ENCODE data around the gene DRGX.
A peak's percentile ranks its signal among the peaks of the same experiment; 100 is the strongest.

DRGX gene

GRCh38 chr10:49407552-49408137 lies 11.8 kb upstream of the DRGX start:
- peak; percentile 50 for DNase-seq (ENCODE audit: low read depth)

- DNase-seq (ENCODE audit: low read depth): no peak
These were observed 11.3 kb upstream of the DRGX start for GRCh38 chr10:49407151-49407550.

- no peak for DNase-seq (ENCODE audit: low read depth)
These were observed 8.5 kb upstream of the DRGX start for GRCh38 chr10:49404321-49404878.

DNA sequence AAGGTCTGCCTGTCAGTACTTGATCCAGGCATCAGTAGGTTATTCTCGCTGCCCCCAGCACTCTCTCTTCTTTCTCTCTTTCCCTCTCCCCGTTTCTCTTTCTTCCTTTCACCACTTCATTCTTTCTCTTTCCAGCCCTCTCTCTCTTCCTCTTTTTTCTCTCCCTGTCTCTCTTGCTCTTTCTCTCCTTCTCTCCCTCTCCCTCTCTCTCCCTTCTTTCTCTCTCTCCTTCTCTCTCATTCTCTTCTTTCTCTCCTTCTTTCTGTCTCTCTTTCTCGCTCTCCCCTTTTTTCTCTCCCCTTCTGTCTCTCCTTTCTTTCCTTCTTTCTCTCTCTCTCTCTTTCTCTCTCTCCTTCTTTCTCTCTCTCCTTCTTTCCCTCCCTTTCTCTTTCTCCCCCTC lies 7.5 kb upstream of the DRGX start:
- no peak for DNase-seq (ENCODE audit: low read depth)

- no peak for DNase-seq (ENCODE audit: low read depth)
These were observed 4.5 kb upstream of the DRGX start for GRCh38 chr10:49400365-49400764.

GRCh38 chr10:49398986-49399385 lies 3.1 kb upstream of the DRGX start:
- no peak for DNase-seq (ENCODE audit: low read depth)

GRCh38 chr10:49398000-49398861 lies 2.3 kb upstream of the DRGX start:
- peak; percentile 18 for DNase-seq (ENCODE audit: low read depth)

GRCh38 chr10:49397036-49397999 lies 1.4 kb upstream of the DRGX start:
- DNase-seq (ENCODE audit: low read depth): no peak

DNA sequence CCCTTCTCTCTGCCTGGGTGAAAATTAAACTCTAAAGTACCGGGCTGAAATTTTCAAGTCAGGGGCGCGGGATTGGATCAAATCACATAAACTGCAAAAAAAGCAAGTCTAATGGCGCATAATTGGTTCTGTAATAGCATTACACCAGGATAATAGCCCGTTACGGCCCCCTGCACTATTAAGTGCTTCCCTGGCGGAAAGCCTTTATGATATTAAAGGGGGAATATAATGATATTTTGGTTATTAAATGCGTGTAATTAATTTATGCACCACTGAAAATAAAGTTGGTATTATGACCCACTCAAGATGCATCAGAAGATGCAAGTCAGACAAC lies 744 bp upstream of the DRGX start:
- no peak for DNase-seq (ENCODE audit: low read depth)

DNA sequence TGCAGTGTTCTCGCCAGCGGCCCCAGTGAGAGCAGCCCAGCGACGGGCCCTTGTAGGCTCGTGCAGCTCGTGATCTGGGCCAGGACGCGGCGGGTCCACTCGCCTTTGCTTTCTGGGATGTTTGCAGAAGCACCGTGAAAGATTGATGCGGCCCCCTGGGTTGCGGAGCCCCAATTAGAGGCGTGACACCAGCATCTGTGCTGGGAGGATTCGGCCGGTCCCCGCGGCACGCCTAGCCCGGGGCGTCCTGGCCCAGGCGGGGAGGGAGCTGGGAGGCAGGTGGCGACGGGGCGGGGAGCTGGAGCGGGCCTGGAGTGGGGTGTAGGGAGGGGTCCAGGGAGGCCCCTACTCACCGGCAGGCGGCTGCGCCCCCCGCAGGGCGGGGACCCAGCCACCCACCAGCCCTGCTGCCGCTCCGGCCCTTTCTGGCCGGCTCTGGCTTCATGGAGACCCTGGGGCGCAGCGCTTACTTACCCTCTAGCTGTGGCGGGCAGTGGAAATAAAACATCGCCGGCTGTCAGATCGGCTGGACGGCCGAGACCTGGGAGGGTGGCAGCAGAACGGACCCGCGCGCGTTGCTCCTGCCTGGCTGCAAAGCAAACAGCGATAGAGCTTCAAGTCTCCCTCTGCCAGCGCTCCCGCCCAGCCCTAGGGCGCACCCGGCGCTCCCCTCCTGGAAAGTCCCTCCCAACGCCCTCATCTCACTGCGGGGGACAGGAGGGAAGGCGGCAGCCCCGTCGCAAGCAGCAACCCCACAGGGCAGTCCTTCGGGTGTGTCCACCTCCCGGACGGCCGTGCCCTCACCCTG lies 752 bp downstream of the DRGX start:
- no peak for DNase-seq (ENCODE audit: low read depth)

DNA sequence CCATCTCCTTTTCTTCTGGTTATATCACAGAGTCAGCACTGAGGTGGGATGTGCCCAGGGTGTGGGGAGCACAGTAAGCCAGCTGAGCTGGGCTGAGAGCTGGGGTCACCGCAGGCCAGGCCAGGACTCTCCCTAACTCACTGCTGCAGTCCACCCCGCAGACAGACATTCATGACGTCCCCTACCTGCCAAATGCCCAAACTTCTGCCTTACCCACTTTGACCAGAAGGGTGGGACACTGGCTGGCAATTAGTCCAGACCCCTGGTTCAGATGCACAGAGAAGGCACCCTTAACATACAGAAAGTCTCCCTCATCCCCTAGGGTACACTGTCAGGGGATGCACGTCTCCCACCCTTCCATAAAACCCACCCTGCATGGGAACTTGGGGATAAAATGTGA lies 2.1 kb downstream of the DRGX start:
- no peak for DNase-seq (ENCODE audit: low read depth)

GRCh38 chr10:49393301-49393700 lies 2.6 kb downstream of the DRGX start:
- no peak for DNase-seq (ENCODE audit: low read depth)

GRCh38 chr10:49389361-49389933 lies 6.4 kb downstream of the DRGX start:
- DNase-seq (ENCODE audit: low read depth): no peak

GRCh38 chr10:49388161-49388560 lies 7.7 kb downstream of the DRGX start:
- no peak for DNase-seq (ENCODE audit: low read depth)

DNA sequence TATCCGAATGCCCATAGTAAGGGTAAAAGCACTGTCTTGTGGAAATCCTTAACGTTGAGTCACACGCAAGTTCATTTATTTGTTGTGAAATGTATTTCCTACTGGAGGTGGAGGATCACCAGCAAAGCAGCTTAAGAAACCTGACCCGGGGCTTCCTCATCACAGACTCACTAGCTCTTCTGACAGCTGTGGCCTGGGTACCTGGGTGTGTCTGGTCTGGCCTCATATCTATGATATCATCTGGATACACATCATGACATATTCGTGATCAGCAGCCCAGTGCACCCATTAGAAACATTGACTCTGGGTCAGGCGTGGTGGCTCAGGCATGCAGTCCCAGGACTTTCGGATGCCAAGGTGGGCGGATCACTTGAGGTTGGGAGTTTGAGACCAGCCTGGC lies 8.8 kb downstream of the DRGX start:
- DNase-seq (ENCODE audit: low read depth): no peak

- DNase-seq (ENCODE audit: low read depth): no peak
These were observed 9.7 kb downstream of the DRGX start for GRCh38 chr10:49385939-49386922.

GRCh38 chr10:49384268-49384953 lies 11.5 kb downstream of the DRGX start:
- DNase-seq (ENCODE audit: low read depth): no peak

GRCh38 chr10:49383853-49384252 lies 12.0 kb downstream of the DRGX start:
- no peak for DNase-seq (ENCODE audit: low read depth)

DNA sequence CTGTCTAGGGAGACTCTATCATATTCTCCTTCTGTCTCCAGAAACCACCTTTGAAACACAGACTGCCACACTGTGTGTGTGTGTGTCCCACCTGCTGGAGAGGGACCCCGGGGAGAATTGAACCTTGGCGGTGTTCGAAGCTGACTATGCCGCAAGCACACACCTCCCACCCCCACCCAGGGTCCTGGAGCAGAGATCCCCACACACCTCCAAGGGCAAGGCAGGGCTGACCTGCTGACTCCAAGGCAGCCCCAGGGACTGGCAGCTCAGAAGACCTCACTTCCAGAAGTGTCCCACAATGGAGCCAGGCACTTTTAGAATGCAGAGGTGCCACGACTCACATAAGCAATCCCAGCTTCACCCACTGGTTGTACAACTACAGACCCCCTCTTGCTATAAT lies 13.1 kb downstream of the DRGX start:
- DNase-seq (ENCODE audit: low read depth): no peak

All from activated T-helper 9 cell treated with anti-CD3 and anti-CD28 coated beads, Interleukin-2, amount 50 U/mL, for 16 hours (primary cell).